T-helper 22 cell (primary cell): ENCODE data around the gene CYB5D1.

Source experiments
- DNase-seq: peaks from one replicate; pipeline ENCODE4 v3.0.0-alpha.2; 2020; ENCODE audit warnings: low read depth

CYB5D1 gene

GRCh38 chr17:7886227-7887037, 28.6 kb downstream of the CYB5D1 start:
- peak; percentile 70 for DNase-seq

DNA sequence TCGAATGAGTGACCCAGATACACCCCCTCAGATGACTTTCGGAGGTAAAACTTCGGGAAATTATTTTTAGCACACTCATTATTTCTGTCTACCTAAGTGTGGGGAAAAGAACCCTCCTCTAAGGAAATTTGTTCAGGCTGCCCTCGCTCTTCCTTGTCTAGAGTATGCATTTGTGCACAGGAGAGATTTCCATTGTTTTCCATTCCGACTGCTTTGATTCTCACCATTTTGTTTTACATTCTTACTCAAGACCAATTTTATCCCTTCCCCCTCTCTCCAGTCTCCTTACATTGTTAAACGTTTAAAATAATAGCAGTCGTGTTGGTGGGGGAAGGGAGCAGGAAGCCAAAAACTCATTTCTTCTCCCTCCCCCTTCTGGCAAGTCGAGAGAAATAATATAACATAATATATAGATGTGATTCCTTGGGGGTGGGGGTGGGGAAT, 29.3 kb downstream of the CYB5D1 start:
- no peak for DNase-seq

- peak; percentile 80 for DNase-seq
Measured at GRCh38 chr17:7887482-7888183, 29.8 kb downstream of the CYB5D1 start.

DNA sequence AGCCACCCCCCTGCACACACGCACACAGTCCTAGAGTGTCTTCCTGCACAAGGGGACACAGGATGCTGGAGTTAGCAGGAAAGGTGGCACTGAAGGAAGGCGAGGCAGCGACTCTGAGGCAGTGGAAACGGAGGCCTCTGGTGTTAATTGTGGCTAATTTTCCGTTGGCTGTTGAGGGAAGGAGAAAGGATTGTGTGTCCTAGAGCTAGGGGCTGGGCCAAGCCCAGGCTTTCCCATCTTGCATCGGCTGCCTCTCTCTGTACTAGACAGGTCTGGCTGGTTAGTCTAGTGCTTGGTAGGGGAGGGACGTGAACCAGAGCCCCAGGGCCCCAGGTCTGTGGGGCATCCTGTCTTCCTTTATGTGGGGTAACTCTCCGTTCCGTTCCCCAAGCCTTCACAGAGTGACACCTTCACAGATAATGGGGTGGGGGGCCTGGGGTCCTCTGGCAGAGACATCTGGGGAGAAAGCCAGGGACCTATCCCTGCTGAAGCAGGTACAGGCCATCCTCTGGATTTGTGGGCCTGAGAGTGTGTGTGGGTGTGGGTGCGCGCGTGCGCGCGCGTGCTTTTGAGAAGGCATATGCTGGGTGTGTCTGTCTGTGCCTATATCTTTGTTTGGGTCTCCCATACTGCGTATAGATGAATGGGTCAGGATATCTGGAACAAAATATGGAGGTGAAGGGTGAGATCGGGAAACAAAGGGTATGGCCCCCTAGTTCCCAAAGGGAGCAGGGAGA, 30.5 kb downstream of the CYB5D1 start, which contains the start of gene CHD3:
TSS of gene CHD3 (plus strand) at position 606 of the 737 bp plus-strand sequence. CDS start 212 bp downstream, outside the sequence.
- DNase-seq = no peak

DNA sequence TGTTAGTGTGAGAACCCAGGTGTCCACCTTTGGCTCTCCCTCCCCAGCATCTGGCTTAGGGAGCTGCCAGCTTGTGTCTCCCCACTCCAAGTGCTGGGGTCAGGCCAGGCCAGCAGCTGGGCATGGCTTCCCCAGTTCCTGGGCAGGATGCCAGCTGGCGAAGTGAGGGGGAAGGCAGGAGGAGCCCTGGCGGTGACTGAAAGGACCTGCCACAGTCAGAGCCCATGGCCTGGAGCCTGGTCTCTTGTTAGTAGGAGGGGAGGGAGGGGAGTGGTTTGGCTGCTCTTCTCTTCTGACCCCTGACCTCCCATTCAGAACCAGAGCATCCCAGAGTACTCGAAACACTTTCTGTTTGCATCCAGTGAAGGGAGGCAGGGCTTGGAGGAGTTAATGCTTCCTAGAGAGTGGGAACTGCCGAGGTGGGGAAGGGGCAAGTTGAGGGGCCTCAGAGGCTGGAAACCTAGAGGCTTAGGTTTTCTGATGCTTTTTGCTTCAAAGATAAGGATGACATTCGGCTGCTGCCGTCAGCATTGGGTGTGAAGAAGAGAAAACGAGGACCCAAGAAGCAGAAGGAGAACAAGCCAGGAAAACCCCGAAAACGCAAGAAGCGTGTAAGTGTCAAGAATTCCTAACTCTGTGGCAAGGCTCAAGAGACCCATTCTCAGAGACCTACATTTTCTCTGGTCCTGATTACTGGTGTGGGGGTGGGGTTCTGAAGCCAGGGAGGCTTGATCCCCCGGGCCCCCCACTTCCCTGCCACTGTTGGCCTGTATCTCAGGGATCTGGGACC, 31.6 kb downstream of the CYB5D1 start:
- no peak for DNase-seq

- no peak for DNase-seq
Measured at GRCh38 chr17:7893187-7893880, 35.5 kb downstream of the CYB5D1 start.

DNA sequence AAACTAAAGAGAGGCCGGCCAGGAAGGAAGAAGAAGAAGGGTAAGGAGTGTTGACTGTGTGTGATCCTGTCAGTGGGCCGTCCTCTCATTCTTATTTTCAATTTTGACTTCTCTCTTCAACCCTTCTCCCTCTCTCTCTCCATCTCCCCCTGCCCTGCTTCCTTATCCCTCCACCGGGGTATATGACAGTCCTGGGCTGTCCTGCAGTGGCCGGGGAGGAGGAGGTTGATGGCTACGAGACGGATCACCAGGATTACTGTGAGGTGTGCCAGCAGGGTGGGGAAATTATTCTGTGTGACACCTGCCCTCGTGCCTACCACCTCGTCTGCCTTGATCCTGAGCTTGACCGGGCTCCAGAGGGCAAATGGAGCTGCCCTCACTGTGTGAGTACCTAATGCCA, 36.4 kb downstream of the CYB5D1 start:
- no peak for DNase-seq

- DNase-seq = no peak
Measured at GRCh38 chr17:7894866-7895265, 37.1 kb downstream of the CYB5D1 start.

- no peak for DNase-seq
Measured at GRCh38 chr17:7897090-7897489, 39.3 kb downstream of the CYB5D1 start.

DNA sequence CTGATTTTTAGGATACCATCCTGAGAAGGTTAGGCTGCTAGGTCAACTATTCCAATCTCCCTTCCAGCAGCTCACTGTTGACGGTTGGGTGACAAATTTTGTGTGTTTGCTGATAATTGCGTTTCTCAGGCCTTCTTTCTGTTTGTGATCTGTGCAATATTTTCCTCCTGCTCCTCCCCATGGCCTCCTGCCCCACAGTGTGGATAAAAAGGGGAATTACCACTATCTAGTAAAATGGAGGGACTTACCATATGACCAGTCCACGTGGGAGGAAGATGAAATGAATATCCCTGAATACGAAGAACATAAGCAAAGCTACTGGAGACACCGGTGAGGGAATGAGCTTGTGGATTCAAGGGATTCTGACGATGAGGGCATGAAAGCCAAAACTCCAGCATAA, 40.0 kb downstream of the CYB5D1 start:
- no peak for DNase-seq

DNA sequence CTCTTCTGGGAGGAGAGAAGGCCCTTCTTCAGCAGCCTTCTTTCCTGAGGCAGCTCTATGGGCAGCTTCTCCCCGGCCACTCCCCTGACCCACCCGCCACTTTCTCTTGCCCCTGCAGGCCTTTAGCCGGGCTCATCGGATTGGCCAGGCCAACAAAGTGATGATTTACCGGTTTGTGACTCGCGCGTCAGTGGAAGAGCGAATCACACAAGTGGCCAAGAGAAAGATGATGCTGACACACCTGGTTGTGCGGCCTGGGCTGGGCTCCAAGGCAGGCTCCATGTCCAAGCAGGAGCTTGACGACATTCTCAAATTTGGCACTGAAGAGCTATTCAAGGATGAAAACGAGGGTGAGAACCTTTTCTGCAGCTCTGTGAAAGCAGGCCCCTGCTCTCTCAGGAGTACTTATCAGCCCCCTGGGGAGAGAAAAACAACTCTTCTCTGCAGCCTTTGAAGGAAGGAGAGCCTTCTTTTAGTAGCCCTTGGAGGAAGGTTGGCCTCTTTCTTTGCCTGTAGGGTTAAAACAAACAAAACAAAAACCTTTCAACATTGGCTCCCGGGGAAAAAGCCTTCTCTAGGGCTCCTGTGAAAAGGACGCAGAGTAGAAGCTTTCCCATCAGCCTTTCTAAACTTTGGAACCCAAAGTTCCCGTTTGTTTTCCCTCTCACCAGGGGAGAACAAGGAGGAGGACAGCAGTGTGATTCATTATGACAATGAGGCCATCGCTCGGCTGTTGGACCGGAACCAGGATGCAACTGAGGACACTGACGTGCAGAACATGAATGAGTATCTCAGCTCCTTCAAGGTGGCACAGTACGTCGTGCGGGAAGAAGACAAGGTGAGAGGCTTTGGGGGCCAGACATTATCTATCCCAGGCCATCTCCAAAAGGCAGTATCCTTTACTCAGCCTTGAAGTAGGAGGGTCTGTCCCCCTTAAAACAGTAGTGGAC, 45.6 kb downstream of the CYB5D1 start:
- DNase-seq = no peak

GRCh38 chr17:7909089-7909488, 51.3 kb downstream of the CYB5D1 start:
- DNase-seq = no peak

- no peak for DNase-seq
Measured at GRCh38 chr17:7910281-7910680, 52.5 kb downstream of the CYB5D1 start.

DNA sequence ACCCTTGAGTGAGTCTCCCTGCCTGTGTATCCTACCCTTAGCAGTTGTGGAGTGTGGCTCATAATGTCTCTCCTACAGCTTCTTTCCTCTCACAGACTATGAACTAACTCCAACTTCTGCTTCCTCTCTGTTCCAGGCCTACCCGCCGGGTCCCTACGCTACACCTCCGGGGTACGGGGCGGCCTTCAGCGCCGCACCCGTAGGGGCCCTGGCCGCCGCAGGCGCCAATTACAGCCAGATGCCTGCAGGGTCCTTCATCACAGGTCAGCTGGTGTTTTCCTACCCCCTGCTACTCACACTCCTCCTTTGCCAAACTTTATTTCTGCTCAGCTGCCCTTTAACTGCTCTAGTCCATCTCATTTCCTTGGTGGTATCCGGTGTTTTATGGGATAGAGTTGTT, 52.9 kb downstream of the CYB5D1 start:
- no peak for DNase-seq

GRCh38 chr17:7911116-7911515, 53.3 kb downstream of the CYB5D1 start:
- DNase-seq = no peak
